ENCODE data around the gene TMEM200B. TPM values are rescaled to one million over a fixed set of nuclear protein-coding genes. Genes with fewer than 3 reads are reported as not detected.

The TMEM200B gene
- total and polyA plus RNA-seq, 3 donors from 2014 or later = 35.6 to 41.3 (median 40.3) TPM

GRCh38 chr1:29124366-29125236 is 898 bp upstream of the TMEM200B start:
- intact Hi-C loops (cut with DNase I; ENCODE audit: low total_unique reads) = loop anchor here (5.0 kb wide), 1 partner anchor 58 kb away; the partner anchor contains the start of gene SRSF4
- 1% methylated on average over 26 to 60 of the region's 85 CpGs for WGBS, 2 donors

GRCh38 chr1:29123053-29123886 is 433 bp downstream of the TMEM200B start:
- H3K27ac ChIP-seq = peak overlapping the region; percentile 96 to 98
- no peaks in the 10 kb centered on the region for H3K36me3 ChIP-seq (ENCODE audit: low read depth, missing control alignments)
- TF ChIP-seq CTCF (IDR thresholded peaks at IDR 0.05) (no peak), POLR2A (IDR thresholded peaks at IDR 0.05) (no peak)
- intact Hi-C loops (cut with DNase I; ENCODE audit: low total_unique reads) = loop anchor here (5.0 kb wide), 1 partner anchor 59 kb away; the partner anchor contains the start of gene SRSF4
- peaks cover 15% of the 10 kb centered on the region for H3K4me1 ChIP-seq
- DNase-seq = peak; percentile 37
- WGBS, 2 donors = 0 to 2% methylated on average over 2 to 70 of the region's 70 CpGs
- H3K4me3 ChIP-seq = peak overlapping the region; percentile 56 to 80
- H3K27me3 ChIP-seq = no peaks in the 10 kb centered on the region
- H3K9me3 ChIP-seq = no peaks in the 10 kb centered on the region

More at GRCh38 chr1:29124366-29125236, 898 bp upstream of the TMEM200B start:
- Histone ChIP-seq H3K4me3 (peak overlapping the region; percentile 56 to 80), H3K4me1 (peaks cover 15% of the 10 kb centered on the region), H3K9me3 (no peaks in the 10 kb centered on the region), H3K27me3 (no peaks in the 10 kb centered on the region), H3K36me3 (ENCODE audit: low read depth, missing control alignments) (no peaks in the 10 kb centered on the region), H3K27ac (peak overlapping the region; percentile 96 to 98)
- peak; percentile 88 for DNase-seq
- TF ChIP-seq POLR2A (IDR thresholded peaks at IDR 0.05) (peak; percentile 65), CTCF (IDR thresholded peaks at IDR 0.05) (peak; percentile 79 to 97 (median 96))

GRCh38 chr1:29122682-29123052 is 1.0 kb downstream of the TMEM200B start:
- Histone ChIP-seq H3K4me1 (peaks cover 17% of the 10 kb centered on the region), H3K36me3 (ENCODE audit: low read depth, missing control alignments) (no peaks in the 10 kb centered on the region), H3K27ac (peak overlapping the region; percentile 96 to 98), H3K9me3 (no peaks in the 10 kb centered on the region), H3K4me3 (peak overlapping the region; percentile 56 to 80), H3K27me3 (no peaks in the 10 kb centered on the region)
- DNase-seq = peak; percentile 39
- TF ChIP-seq POLR2A (IDR thresholded peaks at IDR 0.05) (no peak), CTCF (IDR thresholded peaks at IDR 0.05) (no peak)
- intact Hi-C loops (cut with DNase I; ENCODE audit: low total_unique reads) = loop anchor here (5.0 kb wide), 1 partner anchor 60 kb away; the partner anchor contains the start of gene SRSF4
- 0 to 1% methylated on average over 3 to 30 of the region's 34 CpGs for WGBS, 2 donors

- DNase-seq = peak; percentile 85
Measured at GRCh38 chr1:29121936-29122681, 1.6 kb downstream of the TMEM200B start.

More at GRCh38 chr1:29121936-29122681, 1.6 kb downstream of the TMEM200B start:
- peak overlapping the region; percentile 56 to 80 for H3K4me3 ChIP-seq
- H3K27me3 ChIP-seq = no peaks in the 10 kb centered on the region
- 1% methylated on average over 62 of the region's 81 CpGs; no CpG with 5 or more reads in 1 of the 2 donors for WGBS, 2 donors
- TF ChIP-seq CTCF (IDR thresholded peaks at IDR 0.05) = no peak
- no peak for TF ChIP-seq POLR2A (IDR thresholded peaks at IDR 0.05)
- peaks cover 23% of the 10 kb centered on the region for H3K4me1 ChIP-seq
- H3K27ac ChIP-seq = peak overlapping the region; percentile 96 to 98
- intact Hi-C loops (cut with DNase I; ENCODE audit: low total_unique reads) = loop anchor here (5.0 kb wide), 1 partner anchor 60 kb away; the partner anchor contains the start of gene SRSF4
- H3K9me3 ChIP-seq = no peaks in the 10 kb centered on the region
- no peaks in the 10 kb centered on the region for H3K36me3 ChIP-seq (ENCODE audit: low read depth, missing control alignments)

All from testis (tissue), 3 donors.